ENCODE results near the gene SERINC4.
A peak's percentile ranks its signal among the peaks of the same experiment; 100 is the strongest.
"Not testable (repeated sequence)": the region's sequence is repeated elsewhere in the genome, so short reads cannot be mapped to it uniquely, and the experiment has no call there.

Gene SERINC4

DNA sequence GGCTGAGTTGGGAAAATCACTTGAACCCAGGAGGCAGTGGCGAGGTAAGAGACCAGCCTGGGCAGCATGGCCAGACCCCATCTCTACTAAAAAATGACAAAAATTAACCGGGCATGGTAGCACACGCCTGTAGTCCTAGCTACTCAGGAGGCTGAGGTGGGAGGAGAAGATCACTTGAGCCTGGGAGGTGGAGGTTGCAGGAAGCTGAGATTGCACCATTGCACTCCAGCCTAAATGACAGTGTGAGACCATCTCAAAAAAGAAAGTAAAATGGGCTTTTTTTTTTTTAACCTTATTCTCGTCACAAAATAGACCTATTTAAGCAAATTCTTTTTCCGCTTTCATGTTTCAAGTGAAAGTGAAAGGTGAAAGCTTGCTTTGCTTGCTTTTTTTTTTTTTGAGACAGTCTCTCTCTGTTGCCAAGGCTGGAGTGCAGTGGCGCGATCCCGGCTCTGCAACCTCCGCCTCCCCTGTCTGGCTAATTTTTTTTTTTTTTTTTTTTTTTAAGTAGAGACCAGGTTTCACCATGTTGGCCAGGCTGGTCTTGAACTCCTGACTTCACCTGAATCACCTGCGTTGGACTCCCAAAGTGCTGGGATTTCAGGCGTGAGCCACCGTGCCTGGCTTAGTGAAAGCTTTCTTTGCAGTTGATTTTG, 50.2 kb downstream of the SERINC4 start:
- DNase-seq (ENCODE audit: low read depth in 2 of 2), result no peak

GRCh38 chr15:43748376-43748775, 51.6 kb downstream of the SERINC4 start:
- DNase-seq (ENCODE audit: low read depth in 2 of 2), result no peak

GRCh38 chr15:43746903-43747309, 53.1 kb downstream of the SERINC4 start:
- not testable (repeated sequence) for DNase-seq (ENCODE audit: low read depth in 2 of 2)

GRCh38 chr15:43746245-43746902, 53.6 kb downstream of the SERINC4 start, which contains the start of gene PDIA3:
Gene PDIA3 (plus strand): TSS chr15:43746438. CDS start chr15:43746540, 102 bp downstream.
- peak; percentile 49 to 62 for DNase-seq (ENCODE audit: low read depth in 2 of 2)
